ENCODE results near the gene CDON. TPM values are rescaled to one million over a fixed set of nuclear protein-coding genes. Genes with fewer than 3 reads are reported as not detected.

CDON gene
- polyA plus RNA-seq, 3 donors, result 0.01 TPM; not detected in 2

DNA sequence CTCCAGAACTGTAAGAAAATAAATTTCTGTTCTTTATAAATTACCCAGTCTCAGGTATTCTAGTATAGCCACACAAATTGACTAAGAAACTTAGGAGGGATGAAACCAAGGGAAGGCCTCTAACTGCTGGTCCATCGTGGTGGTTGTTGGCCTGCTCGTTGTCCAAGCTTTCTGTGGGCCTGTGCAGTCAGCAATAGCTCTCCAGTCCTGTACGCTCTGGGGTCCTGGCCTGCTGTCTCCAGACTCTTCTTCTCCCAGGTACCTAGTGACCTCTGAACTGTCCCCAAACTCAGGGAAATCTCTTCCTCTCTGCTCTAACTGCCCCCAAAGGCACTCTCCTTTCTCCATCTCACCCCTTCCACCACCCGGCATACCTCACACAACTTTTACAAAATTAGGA lies 122.5 kb downstream of the CDON start:
- no peak overlapping the region for H2AFZ ChIP-seq (ENCODE audit: insufficient read depth, low read depth, low read length, poor library complexity, severe bottlenecking)
- TF ChIP-seq, protein P1, sequence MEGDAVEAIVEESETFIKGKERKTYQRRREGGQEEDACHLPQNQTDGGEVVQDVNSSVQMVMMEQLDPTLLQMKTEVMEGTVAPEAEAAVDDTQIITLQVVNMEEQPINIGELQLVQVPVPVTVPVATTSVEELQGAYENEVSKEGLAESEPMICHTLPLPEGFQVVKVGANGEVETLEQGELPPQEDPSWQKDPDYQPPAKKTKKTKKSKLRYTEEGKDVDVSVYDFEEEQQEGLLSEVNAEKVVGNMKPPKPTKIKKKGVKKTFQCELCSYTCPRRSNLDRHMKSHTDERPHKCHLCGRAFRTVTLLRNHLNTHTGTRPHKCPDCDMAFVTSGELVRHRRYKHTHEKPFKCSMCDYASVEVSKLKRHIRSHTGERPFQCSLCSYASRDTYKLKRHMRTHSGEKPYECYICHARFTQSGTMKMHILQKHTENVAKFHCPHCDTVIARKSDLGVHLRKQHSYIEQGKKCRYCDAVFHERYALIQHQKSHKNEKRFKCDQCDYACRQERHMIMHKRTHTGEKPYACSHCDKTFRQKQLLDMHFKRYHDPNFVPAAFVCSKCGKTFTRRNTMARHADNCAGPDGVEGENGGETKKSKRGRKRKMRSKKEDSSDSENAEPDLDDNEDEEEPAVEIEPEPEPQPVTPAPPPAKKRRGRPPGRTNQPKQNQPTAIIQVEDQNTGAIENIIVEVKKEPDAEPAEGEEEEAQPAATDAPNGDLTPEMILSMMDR (IDR thresholded peaks at IDR 0.05), result no peak
- DNase-seq, result no peak
- H3K4me2 ChIP-seq (replicated peaks; ENCODE audit: extremely low read depth, low read length, poor library complexity, severe bottlenecking), result no peak overlapping the region
- H3K4me3 ChIP-seq (replicated peaks in 1 of 3; ENCODE audit: low read depth in 2 of 3, low read length in 3 of 3), result no peak overlapping the region
- Mint-ChIP-seq H3K27me3 (ENCODE audit: low read depth in 3 of 3) (peaks cover 0 to 8% (median 2%) of the 10 kb centered on the region in 3 donors), H3K9me3 (peaks cover 0 to 7% (median 0%) of the 10 kb centered on the region in 7 donors), H3K4me3 (no peak overlapping the region), H3K27ac (no peak overlapping the region), H3K4me1 (peaks cover 4% of the 10 kb centered on the region), H3K36me3 (no peaks in the 10 kb centered on the region)
- H3K79me2 ChIP-seq (ENCODE audit: insufficient read depth, low read length), result no peaks in the 10 kb centered on the region
- no peaks in the 10 kb centered on the region for H4K20me1 ChIP-seq (ENCODE audit: insufficient read depth, low read length)
- no peaks in the 10 kb centered on the region for H3K27me3 ChIP-seq (ENCODE audit: control insufficient read depth in 2 of 2, insufficient read depth in 2 of 2, low read length in 2 of 2)
- H3K36me3 ChIP-seq (replicated peaks in 1 of 2; ENCODE audit: control insufficient read depth in 1 of 2, insufficient read depth in 2 of 2, low read length in 2 of 2), result no peaks in the 10 kb centered on the region
- intact Hi-C loops (cut with micrococcal nuclease), result no loop called here
- no peak overlapping the region for H3K9ac ChIP-seq (ENCODE audit: insufficient read depth, low read length, poor library complexity, severe bottlenecking)
- H3K9me3 ChIP-seq (replicated peaks in 1 of 2; ENCODE audit: control insufficient read depth in 1 of 2, insufficient read depth in 1 of 2, low read length in 2 of 2), result no peaks in the 10 kb centered on the region
- no peak overlapping the region for H3K27ac ChIP-seq (ENCODE audit: low read depth in 1 of 2, low read length in 2 of 2)
- 100% methylated on average over 1 of the region's 4 CpGs for WGBS (ENCODE audit: insufficient coverage)
- H3K4me1 ChIP-seq (ENCODE audit: control insufficient read depth in 1 of 2, insufficient read depth in 2 of 2, low read length in 2 of 2), result no peaks in the 10 kb centered on the region

DNA sequence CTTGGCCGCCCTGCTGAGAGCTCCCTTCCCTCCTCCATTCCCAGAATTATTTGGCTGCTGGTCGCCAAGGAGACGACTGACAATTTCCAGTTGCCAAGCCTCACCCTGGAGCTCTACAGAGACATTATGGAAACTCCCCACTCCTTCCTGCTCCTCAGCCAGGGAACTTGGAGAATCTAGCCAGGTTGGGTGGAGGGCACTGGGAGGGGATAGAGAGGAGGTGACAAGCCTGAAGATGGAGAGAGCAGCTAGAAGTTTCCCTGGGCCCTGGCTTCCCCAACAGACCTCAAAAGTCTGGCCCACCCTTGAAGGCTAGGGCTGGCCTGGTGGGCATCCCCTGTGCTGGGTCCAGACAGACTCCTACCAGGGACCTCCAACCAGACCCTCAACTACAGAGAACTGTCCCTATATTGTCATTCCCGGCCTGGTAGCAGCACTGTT lies 123.6 kb downstream of the CDON start:
- Mint-ChIP-seq H3K36me3 (no peaks in the 10 kb centered on the region), H3K4me3 (no peak overlapping the region), H3K27ac (no peak overlapping the region), H3K9me3 (peaks cover 0 to 7% (median 0%) of the 10 kb centered on the region in 7 donors), H3K4me1 (peaks cover 4% of the 10 kb centered on the region), H3K27me3 (ENCODE audit: low read depth in 3 of 3) (peaks cover 0 to 8% (median 2%) of the 10 kb centered on the region in 3 donors)
- H4K20me1 ChIP-seq (ENCODE audit: insufficient read depth, low read length), result no peaks in the 10 kb centered on the region
- H3K27ac ChIP-seq (ENCODE audit: low read depth in 1 of 2, low read length in 2 of 2), result no peak overlapping the region
- no peaks in the 10 kb centered on the region for H3K9me3 ChIP-seq (replicated peaks in 1 of 2; ENCODE audit: control insufficient read depth in 1 of 2, insufficient read depth in 1 of 2, low read length in 2 of 2)
- no peak overlapping the region for H3K9ac ChIP-seq (ENCODE audit: insufficient read depth, low read length, poor library complexity, severe bottlenecking)
- DNase-seq, result no peak
- H2AFZ ChIP-seq (ENCODE audit: insufficient read depth, low read depth, low read length, poor library complexity, severe bottlenecking), result no peak overlapping the region
- WGBS (ENCODE audit: insufficient coverage), result no CpG with 5 or more reads among the region's 4 CpGs
- TF ChIP-seq, protein P1 (IDR thresholded peaks at IDR 0.05), result no peak
- H3K79me2 ChIP-seq (ENCODE audit: insufficient read depth, low read length), result no peaks in the 10 kb centered on the region
- H3K4me2 ChIP-seq (replicated peaks; ENCODE audit: extremely low read depth, low read length, poor library complexity, severe bottlenecking), result no peak overlapping the region
- no peaks in the 10 kb centered on the region for H3K4me1 ChIP-seq (ENCODE audit: control insufficient read depth in 1 of 2, insufficient read depth in 2 of 2, low read length in 2 of 2)
- no peaks in the 10 kb centered on the region for H3K36me3 ChIP-seq (replicated peaks in 1 of 2; ENCODE audit: control insufficient read depth in 1 of 2, insufficient read depth in 2 of 2, low read length in 2 of 2)
- no peaks in the 10 kb centered on the region for H3K27me3 ChIP-seq (ENCODE audit: control insufficient read depth in 2 of 2, insufficient read depth in 2 of 2, low read length in 2 of 2)
- intact Hi-C loops (cut with micrococcal nuclease), result no loop called here
- no peak overlapping the region for H3K4me3 ChIP-seq (replicated peaks in 1 of 3; ENCODE audit: low read depth in 2 of 3, low read length in 3 of 3)

All from CD14-positive monocyte (primary cell).